CMK (cell line): ENCODE results near the gene SLC16A10.
"Not testable (repeated sequence)": the region's sequence is repeated elsewhere in the genome, so short reads cannot be mapped to it uniquely, and the experiment has no call there.

Experiments
- DNase-seq: peaks from one replicate; pipeline ENCODE4 v3.0.0-alpha.2; 2010; ENCODE audit warnings: low read depth

The SLC16A10 gene

DNA sequence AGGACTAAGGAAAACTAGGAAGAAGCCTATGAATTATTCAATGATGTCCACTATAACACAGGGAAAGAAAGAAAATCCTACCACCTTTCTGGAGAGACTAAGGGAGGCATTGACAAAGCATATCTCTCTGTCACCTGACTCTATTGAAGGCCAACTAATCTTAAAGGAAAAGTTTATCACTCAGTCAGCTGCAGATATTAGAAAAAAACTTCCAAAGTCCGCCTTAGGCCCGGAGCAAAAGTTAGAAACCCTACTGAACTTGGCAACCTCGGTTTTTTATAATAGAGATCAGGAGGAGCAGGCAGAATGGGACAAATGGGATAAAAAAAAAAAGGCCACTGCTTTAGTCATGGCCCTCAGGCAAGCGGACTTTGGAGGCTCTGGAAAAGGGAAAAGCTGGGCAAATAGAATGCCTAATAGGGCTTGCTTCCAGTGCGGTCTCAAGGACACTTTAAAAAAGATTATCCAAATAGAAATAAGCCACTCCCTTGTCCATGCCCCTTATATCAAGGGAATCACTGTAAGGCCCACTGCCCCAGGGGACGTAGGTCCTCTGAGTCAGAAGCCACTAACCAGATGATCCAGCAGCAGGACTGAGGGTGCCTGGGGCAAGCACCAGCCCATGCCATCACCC lies 47.0 kb downstream of the SLC16A10 start:
- not testable (repeated sequence) for DNase-seq

GRCh38 chr6:111137489-111138093 lies 50.3 kb downstream of the SLC16A10 start:
- not testable (repeated sequence) for DNase-seq

DNA sequence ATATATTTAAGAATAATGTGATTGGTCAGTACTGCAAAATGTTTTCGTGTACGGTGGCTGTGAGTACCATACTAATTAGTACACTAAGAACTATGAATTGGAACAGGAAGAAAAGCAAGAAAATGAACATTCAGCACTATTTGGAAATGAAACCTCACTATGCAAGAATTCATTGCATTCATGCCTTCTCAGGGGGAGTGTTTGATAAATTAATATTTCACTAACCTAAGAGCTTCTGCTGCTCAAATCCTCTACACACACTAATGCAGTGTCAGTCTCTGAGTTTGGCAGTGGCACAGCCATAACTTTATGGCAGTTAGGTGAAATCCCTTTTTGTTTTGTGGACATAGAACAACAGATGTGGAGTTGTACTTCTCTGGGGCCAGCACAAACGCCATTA lies 60.1 kb downstream of the SLC16A10 start:
- DNase-seq, result no peak

DNA sequence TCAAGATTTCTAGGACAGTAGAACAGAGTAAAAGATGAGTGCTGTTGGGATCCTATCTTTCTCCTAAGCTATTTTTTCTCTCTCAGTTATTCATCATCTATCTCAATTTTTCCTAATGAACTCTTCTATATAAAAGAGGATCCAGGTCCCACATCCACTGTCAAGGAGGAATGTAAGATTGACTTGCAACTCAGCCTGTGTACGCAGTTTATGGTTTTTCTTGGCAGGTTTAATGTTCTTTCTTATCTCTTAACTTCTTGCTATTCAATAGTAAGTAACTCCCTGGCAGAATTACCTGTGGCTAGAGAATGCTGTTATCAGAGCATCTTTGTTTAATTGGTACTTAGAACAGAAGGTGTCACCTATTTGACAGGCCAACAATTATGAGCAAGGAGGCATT lies 60.8 kb downstream of the SLC16A10 start:
- DNase-seq, result no peak

DNA sequence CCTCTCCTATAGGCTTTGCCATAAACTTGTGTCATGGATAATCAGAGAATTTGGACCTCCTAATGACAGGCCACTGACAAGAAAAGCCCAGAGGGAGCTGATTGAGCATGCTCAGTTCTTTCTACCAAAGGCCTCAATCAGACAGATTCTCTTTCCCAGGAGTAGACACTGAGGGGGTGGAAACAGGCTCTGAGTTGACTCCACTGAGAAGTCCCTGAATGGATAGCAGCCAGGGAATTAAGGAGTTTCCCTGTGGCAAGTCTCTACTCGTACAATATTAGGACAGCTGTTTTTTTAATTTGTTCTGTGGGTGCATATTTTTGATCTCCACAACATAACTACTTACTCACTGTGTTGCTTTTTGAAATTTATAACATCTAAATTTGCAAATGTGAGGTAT lies 63.3 kb downstream of the SLC16A10 start:
- no peak for DNase-seq

GRCh38 chr6:111154981-111155380 lies 67.7 kb downstream of the SLC16A10 start:
- DNase-seq, result no peak

GRCh38 chr6:111157412-111157811 lies 70.1 kb downstream of the SLC16A10 start:
- DNase-seq, result no peak

DNA sequence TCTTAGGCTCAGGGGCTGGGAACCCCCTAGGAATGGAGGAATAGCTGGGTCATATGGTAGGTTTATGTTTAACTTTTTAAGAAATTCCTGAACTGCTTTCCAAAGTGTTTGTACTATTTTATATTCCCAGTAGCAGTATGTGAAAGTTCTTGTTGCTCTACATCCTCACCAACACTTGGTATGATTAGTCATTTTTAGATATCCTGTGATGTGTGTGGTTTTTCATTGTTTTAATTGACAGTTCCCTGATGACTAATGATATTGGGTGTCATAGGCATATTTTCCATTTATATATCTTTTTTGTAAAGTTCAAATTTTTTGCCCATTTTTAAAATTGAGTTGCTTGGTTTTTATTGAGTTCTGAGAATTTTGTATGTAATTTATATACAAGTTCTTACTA lies 72.3 kb downstream of the SLC16A10 start:
- DNase-seq, result no peak

DNA sequence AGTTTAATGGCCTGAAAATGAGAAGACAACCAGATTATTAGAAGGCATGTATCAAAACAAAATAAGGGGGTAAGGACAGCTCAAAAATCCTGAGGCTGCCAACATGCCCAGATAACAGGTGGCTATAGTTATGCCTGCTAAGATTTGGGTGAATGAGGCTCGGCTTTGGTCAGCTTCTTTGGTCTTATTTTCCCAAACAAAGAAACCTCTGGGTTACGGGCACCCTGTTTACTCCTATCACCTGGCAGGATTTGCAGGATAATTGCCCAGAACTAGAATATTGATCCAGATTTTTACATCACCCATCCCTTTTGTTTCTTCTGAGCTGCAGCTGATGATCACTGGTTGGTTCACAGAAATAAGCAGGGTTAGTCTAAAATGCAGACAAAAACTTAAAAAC lies 74.3 kb downstream of the SLC16A10 start:
- DNase-seq, result no peak

DNA sequence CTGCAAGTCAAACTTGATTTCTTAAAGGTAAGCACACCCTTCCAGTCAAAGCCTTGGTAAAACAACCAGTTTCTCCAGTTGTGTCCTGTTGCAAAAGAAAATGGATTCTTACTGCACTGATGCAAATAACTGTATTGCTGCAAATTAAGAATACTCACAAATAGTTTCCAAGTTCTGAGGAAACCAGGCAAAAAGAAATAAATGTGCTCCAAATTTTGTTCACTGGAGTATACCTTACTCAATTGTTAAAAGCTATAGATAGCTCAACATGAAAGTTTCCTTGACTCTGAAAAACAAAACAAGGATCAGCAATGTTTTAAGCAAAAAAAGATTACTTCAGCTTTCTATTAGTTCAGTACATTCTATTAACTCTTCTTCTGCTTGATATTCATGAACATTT lies 75.2 kb downstream of the SLC16A10 start:
- DNase-seq, result no peak

DNA sequence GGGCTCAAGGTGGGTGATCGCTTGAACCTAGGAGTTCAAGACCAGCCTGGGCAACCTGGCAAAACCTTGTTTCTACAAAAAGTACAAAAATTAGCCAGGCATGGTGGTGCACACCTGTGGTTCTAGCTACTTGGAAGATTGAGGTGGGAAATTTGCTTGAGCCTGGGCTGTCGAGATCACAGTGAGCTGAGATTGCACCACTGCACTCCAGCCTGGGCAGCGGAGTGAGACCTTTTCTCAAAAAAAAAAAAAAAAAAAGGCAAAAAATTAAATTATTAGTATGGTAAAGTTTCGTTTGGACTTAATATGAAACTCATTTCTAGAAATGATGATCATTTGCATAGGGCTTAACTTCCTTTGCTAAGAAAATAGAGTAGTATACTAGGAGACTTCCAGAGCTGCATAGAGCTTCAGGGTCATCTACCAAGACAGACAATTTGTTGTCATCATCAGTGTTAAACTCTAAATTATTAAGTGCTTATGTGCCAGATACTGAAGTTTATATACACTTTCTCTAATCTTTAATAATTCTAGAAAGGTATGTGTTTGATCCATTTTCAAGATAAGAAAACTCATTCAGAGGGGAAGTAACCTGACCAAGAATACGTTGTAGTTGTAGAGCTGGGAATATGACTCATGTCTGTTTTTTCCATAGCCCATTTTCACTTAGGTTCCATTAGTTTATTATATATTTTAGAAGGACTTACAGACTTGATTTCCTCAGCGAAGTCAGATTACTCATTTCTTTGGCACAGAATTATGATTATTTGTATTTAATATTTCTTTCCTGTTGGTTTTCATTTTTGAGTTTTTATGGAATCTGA lies 84.5 kb downstream of the SLC16A10 start:
- DNase-seq, result no peak

GRCh38 chr6:111172563-111172962 lies 85.3 kb downstream of the SLC16A10 start:
- DNase-seq, result no peak

DNA sequence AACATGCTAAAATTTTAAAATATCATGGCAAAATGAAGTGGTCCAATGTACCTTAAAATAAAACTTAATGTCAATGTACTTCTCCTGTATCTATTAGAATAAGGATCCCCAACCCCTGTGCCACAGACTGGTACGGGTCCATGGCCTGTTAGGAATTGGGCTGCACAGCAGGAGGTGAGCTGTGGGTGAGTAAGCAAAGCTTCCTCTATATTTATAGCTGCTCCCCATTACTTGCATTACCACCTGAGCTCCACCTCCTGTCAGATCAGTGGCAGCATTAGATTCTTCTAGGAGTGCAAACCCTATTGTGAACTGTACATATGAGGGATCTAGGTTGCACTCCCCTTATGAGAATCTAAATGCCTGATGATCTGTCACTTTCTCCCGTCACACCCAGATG lies 86.0 kb downstream of the SLC16A10 start:
- no peak for DNase-seq

- DNase-seq, result no peak
These were observed 86.6 kb downstream of the SLC16A10 start for GRCh38 chr6:111173946-111174345.

DNA sequence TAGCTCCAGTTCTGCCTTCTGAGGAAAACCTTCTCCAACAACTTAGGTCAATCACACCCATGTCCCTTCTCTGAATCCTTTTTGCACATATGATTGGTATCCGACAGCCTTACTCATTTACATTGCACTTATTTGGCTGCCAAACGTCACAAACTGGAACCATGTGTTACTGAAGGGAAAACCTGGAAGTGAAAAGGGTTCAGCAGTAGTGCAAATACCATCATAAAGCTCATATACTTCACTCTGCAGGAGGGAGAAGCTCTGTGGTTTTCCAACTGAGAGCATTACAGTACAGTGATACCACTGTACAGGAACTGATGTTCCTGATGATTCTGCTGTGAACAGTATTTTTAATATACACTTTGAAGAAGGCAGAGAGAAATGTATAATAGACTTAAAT lies 87.8 kb downstream of the SLC16A10 start:
- no peak for DNase-seq

- no peak for DNase-seq
These were observed 88.9 kb downstream of the SLC16A10 start for GRCh38 chr6:111176038-111176759.

DNA sequence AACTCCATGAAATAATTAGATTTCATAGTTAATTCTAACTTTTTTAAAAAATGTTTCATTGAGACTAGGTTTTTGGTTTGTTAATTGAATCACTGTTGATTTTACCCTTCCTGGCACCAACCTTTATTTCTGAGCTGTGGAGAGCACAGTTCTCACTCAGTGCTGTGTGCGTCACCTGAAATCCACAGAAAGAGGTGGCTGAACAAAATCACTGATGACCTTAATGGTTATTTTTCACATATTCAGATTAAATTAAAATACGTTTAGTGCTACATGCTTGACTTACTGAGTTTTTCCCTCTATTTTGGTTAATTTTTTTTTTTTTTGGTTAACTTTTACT lies 89.4 kb downstream of the SLC16A10 start:
- no peak for DNase-seq

GRCh38 chr6:111177131-111177530 lies 89.8 kb downstream of the SLC16A10 start:
- no peak for DNase-seq

- DNase-seq, result no peak
These were observed 96.6 kb downstream of the SLC16A10 start for GRCh38 chr6:111183702-111184517.

GRCh38 chr6:111184827-111185532 lies 97.7 kb downstream of the SLC16A10 start:
- no peak for DNase-seq

- DNase-seq, result no peak
These were observed 98.7 kb downstream of the SLC16A10 start for GRCh38 chr6:111185954-111186353.
